Transverse colon (tissue), 4 donors: ENCODE data around the gene TNS3. TPM values are rescaled to one million over a fixed set of nuclear protein-coding genes. Genes with fewer than 3 reads are reported as not detected.

Experiments used
- DNase-seq: peaks from one replicate; pipeline ENCODE4 v3.0.0-alpha.2; 2019
- H3K27ac ChIP-seq, 4 donors: fragments of 200-600 bp; sonication (generic); 2 replicates each; pipeline ENCODE4 v1.5.1; 2016 to 2018; ENCODE audit warnings: inconsistent platforms in 4 of 4
- H3K27me3 ChIP-seq: fragments of 200-600 bp; sonication (generic); 2 replicates; pipeline ENCODE4 v1.5.1; 2017; ENCODE audit warnings: inconsistent platforms
- H3K36me3 ChIP-seq, 4 donors: fragments of 200-600 bp; sonication (generic); 2 replicates each; pipeline ENCODE4 v1.5.1; 2017 to 2019; ENCODE audit warnings: inconsistent platforms in 4 of 4
- H3K4me1 ChIP-seq, 4 donors: fragments of 200-600 bp; sonication (generic); 2 replicates each; pipeline ENCODE4 v1.5.1; 2017 to 2020; ENCODE audit warnings: inconsistent platforms in 4 of 4
- H3K4me3 ChIP-seq, 4 donors: fragments of 200-600 bp; sonication (generic); 1 replicate in 1 of 4; 2 replicates in 3 of 4; pipeline versions ENCODE4 v1.5.1 to v1.6.1; 2017 to 2019; ENCODE audit warnings: inconsistent platforms in 4 of 4
- H3K9me3 ChIP-seq, 2 donors: fragments of 200-600 bp; sonication (generic); 2 replicates each; pipeline ENCODE4 v1.5.1; 2017 to 2019; ENCODE audit warnings: inconsistent platforms in 2 of 2
- CTCF ChIP-seq, 5 experiments: fragments of 200-600 bp in 3 of 5; fragments of 450-650 bp in 2 of 5; sonication (generic) in 3 of 5; IDR thresholded peaks; 1 replicate in 2 of 5; 2 replicates in 3 of 5; pipeline ENCODE4 v1.5.1; 2016 to 2017; ENCODE audit warnings: antibody characterized with exemption in 5 of 5, inconsistent platforms in 3 of 5, mild to moderate bottlenecking in 2 of 5, moderate library complexity in 1 of 5
- EP300 ChIP-seq: sonication (generic); formaldehyde crosslinking; IDR thresholded peaks from one replicate; pipeline ENCODE4 v1.6.1; 2017; ENCODE audit warnings: antibody characterized with exemption, low read depth
- POLR2A ChIP-seq: fragments of 450-650 bp; IDR thresholded peaks from one replicate; pipeline ENCODE4 v1.6.1; 2016; ENCODE audit warnings: antibody characterized with exemption, mild to moderate bottlenecking, moderate library complexity
- POLR2AphosphoS5 ChIP-seq, 3 donors: sonication (generic); formaldehyde crosslinking; IDR thresholded peaks; one replicate each; pipeline ENCODE4 v1.6.1; 2016; ENCODE audit warnings: antibody characterized with exemption in 3 of 3
- WGBS, 2 donors: methylation state at CpG; one replicate each; pipeline ENCODE4 v1.1.5; 2018; ENCODE audit warnings: low coverage in 1 of 2; 5-methylcytosine and 5-hydroxymethylcytosine counted together
- in situ Hi-C, 4 donors: fragments of 200-750 bp; cut with MboI; loops; one replicate each; pipeline versions ENCODE4 v1.15.0 to v1.15.1; 2017; ENCODE audit warnings: low sequenced_read_pairs in 3 of 4, low pct_ligation_motif_present in 1 of 4, low pct_unique_long_range_greater_than_20kb in 1 of 4
- intact Hi-C: fragments of 100-400 bp; cut with DNase I; formaldehyde crosslinking; loops from one replicate; pipeline ENCODE4 v1.15.1; 2023; ENCODE audit warnings: low total_unique reads
- total RNA-seq, 4 donors: library from RNA; depleted of rRNA; stranded (reverse); fragments of >200 nt; gene quantifications; one replicate each; pipeline ENCODE4 v1.1.0, GENCODE V29; 2016

The TNS3 gene
- total RNA-seq, 4 donors from 2014 or later: 58.5 to 104 (median 72.7) TPM

DNA sequence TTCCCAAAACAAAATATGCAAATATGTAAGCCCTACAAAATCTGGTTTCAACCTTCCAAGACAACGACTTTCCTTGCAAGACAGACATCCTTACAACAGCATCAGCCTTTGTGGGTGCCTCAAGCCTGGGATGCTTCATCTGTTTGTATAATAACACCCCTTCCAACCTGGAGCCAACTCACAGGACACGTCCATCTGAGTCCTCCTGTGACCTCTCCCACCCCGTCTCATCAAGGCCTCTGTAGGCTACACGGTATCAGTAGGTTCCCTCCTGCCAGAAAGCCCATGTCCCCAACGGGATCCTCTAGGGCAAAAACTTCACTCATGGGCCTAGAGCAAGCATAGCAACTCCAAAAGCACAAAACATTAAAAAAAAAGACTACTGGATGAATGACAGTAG, 173.2 kb downstream of the TNS3 start:
- H3K27ac ChIP-seq: peak overlapping the region in 1 of 4 donors; percentile 7
- peaks cover 29 to 49% (median 35%) of the 10 kb centered on the region in 4 donors for H3K4me1 ChIP-seq
- DNase-seq: no peak
- TF ChIP-seq POLR2AphosphoS5 (IDR thresholded peaks at IDR 0.05) (no peak), POLR2A (no peak), EP300 (no peak), CTCF (IDR thresholded peaks at IDR 0.05) (no peak)
- no peaks in the 10 kb centered on the region for H3K27me3 ChIP-seq
- no peaks in the 10 kb centered on the region for H3K9me3 ChIP-seq
- peaks cover 0 to 5% (median 0%) of the 10 kb centered on the region in 4 donors for H3K36me3 ChIP-seq
- no peak overlapping the region for H3K4me3 ChIP-seq
- 80 to 84% methylated on average over 1 to 5 of the region's 5 CpGs for WGBS, 2 donors
- in situ Hi-C loops (no loop called here), intact Hi-C loops (no loop called here)

DNA sequence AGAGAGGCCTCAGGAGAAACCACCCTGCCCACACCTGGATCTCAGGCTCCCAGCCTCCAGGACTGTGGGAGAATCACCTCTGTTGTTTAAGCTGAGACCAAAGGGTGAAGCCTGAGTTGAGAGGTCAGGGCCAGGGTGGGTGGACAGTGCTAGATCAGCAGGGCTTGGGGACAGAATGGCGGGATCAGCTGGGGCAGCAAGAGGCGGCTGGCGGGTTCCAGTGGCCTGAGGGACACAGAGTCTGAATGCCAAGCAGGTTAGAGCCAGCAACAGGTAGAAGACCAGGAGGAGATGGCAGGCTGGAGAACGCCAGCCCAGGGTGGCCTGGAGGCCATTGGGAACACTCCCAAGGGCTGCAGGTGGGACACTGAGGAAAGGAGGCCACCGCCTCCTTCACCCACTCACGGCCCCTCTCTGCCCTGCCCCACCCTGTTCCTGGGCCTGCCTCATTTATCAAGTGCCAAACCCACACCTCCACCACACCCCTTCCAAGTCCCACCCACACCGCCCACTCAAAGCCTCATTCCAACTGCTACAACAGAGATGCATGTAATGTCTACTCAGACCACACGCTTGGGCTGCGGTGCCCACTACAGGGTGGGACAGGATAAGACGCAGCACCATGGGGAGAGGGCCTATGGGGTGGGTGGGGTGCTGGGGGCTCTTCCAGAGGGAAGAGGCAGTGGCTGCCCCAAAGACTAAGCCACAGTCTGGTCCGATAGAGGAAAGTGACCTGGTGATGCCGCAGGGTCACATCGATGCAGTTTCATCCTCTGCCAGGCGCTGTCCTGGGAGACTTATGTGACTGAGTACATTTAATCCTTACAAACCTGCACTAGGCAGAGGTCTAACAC, 173.9 kb downstream of the TNS3 start:
- H3K36me3 ChIP-seq: peaks cover 0 to 5% (median 0%) of the 10 kb centered on the region in 4 donors
- H3K27me3 ChIP-seq: no peaks in the 10 kb centered on the region
- TF ChIP-seq EP300: no peak
- no peak for TF ChIP-seq POLR2AphosphoS5 (IDR thresholded peaks at IDR 0.05)
- TF ChIP-seq CTCF (IDR thresholded peaks at IDR 0.05): no peak
- TF ChIP-seq POLR2A: no peak
- peak overlapping the region; percentile 80 to 93 (median 82) for H3K27ac ChIP-seq
- DNase-seq: peak; percentile 47
- intact Hi-C loops (no loop called here), in situ Hi-C loops (no loop called here)
- H3K4me1 ChIP-seq: peaks cover 29 to 49% (median 35%) of the 10 kb centered on the region in 4 donors
- 83% methylated on average over 14 of the region's 14 CpGs; no CpG with 5 or more reads in 1 of the 2 donors for WGBS, 2 donors
- no peaks in the 10 kb centered on the region for H3K9me3 ChIP-seq
- no peak overlapping the region for H3K4me3 ChIP-seq

DNA sequence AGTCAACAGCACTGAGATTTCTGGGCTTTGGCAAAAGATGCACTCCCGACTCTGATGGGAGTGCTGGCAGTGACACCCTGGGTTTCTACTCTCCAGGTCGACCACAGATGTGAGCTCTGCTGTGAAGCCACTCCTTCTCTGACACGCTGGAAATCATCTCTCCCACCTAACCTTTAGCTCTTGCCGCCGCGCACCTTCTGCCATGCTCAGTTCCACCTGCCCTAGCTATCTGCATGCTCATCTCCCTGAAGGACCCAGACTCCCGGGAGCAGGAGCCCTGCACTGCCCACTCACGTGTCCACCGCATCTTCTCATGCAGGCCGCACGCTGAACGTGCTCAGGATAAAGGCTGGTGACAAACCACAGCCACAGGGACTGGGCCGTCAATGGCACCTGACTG, 174.8 kb downstream of the TNS3 start:
- WGBS, 2 donors: 77 to 82% methylated on average over 9 to 13 of the region's 13 CpGs
- Histone ChIP-seq H3K4me1 (peaks cover 29 to 49% (median 35%) of the 10 kb centered on the region in 4 donors), H3K4me3 (no peak overlapping the region), H3K36me3 (peaks cover 0 to 5% (median 0%) of the 10 kb centered on the region in 4 donors), H3K27me3 (no peaks in the 10 kb centered on the region), H3K27ac (peak overlapping the region; percentile 80 to 93 (median 82)), H3K9me3 (no peaks in the 10 kb centered on the region)
- in situ Hi-C loops (no loop called here), intact Hi-C loops (no loop called here)
- DNase-seq: peak; percentile 7
- TF ChIP-seq CTCF (IDR thresholded peaks at IDR 0.05): no peak
- no peak for TF ChIP-seq EP300
- TF ChIP-seq POLR2AphosphoS5 (IDR thresholded peaks at IDR 0.05): no peak

GRCh38 chr7:47406801-47407129, 175.1 kb downstream of the TNS3 start:
- H3K27ac ChIP-seq: peak overlapping the region; percentile 80 to 93 (median 82)
- H3K4me3 ChIP-seq: no peak overlapping the region
- intact Hi-C loops: no loop called here
- H3K36me3 ChIP-seq: peaks cover 0 to 5% (median 0%) of the 10 kb centered on the region in 4 donors
- H3K9me3 ChIP-seq: no peaks in the 10 kb centered on the region
- peaks cover 29 to 49% (median 35%) of the 10 kb centered on the region in 4 donors for H3K4me1 ChIP-seq
- DNase-seq: no peak
- no peaks in the 10 kb centered on the region for H3K27me3 ChIP-seq
- in situ Hi-C loops: no loop called here
- WGBS, 2 donors: 33 to 43% methylated on average over 8 to 11 of the region's 11 CpGs
- TF ChIP-seq POLR2AphosphoS5 (IDR thresholded peaks at IDR 0.05) (no peak), CTCF (IDR thresholded peaks at IDR 0.05) (no peak), POLR2A (no peak), EP300 (no peak)
